Smooth muscle cell (in vitro differentiated cells): ENCODE measurements around the gene RASGRF2. TPM values are rescaled to one million over a fixed set of nuclear protein-coding genes. Genes with fewer than 3 reads are reported as not detected.

Source experiments
- DNase-seq: peaks from one replicate; lab custom pipeline; 2025; ENCODE audit not compliant: unreplicated experiment; lab: John Stamatoyannopoulos, UW
- H2AFZ ChIP-seq: fragments of 200-600 bp; sonication (generic); 2 replicates; pipeline ENCODE4 v1.6.0; 2016; ENCODE audit warnings: antibody characterized with exemption, low read depth, mild to moderate bottlenecking
- H3F3A ChIP-seq: fragments of 200-600 bp; sonication (generic); 2 replicates; pipeline ENCODE4 v1.6.0; 2017; ENCODE audit warnings: antibody characterized with exemption, low read depth
- H3K27ac ChIP-seq: fragments of 200-600 bp; sonication (generic); 2 replicates; pipeline ENCODE4 v1.5.1; 2016; ENCODE audit warnings: low read depth, mild to moderate bottlenecking
- H3K27me3 ChIP-seq: fragments of 200-600 bp; sonication (generic); 2 replicates; pipeline ENCODE4 v1.6.1; 2016; ENCODE audit warnings: low read depth, mild to moderate bottlenecking
- H3K36me3 ChIP-seq: fragments of 200-600 bp; sonication (generic); 2 replicates; pipeline ENCODE4 v1.5.1; 2016; ENCODE audit warnings: low read depth
- H3K4me1 ChIP-seq: fragments of 200-600 bp; sonication (generic); 2 replicates; pipeline ENCODE4 v1.5.1; 2016; ENCODE audit warnings: low read depth
- H3K4me2 ChIP-seq: fragments of 200-600 bp; sonication (generic); 2 replicates; pipeline ENCODE4 v1.6.0; 2016; ENCODE audit warnings: mild to moderate bottlenecking
- H3K4me3 ChIP-seq: fragments of 200-600 bp; sonication (generic); 2 replicates; pipeline ENCODE4 v1.5.1; 2016; ENCODE audit warnings: mild to moderate bottlenecking
- H3K79me2 ChIP-seq: fragments of 200-600 bp; sonication (generic); 2 replicates; pipeline ENCODE4 v1.6.0; 2016; ENCODE audit warnings: low read depth, mild to moderate bottlenecking
- H3K9ac ChIP-seq: fragments of 200-600 bp; sonication (generic); 2 replicates; pipeline ENCODE4 v1.6.0; 2016; ENCODE audit warnings: low read depth
- H3K9me3 ChIP-seq: fragments of 200-600 bp; sonication (generic); replicated peaks from 2 replicates; pipeline ENCODE4 v1.5.1; 2016; ENCODE audit warnings: low read depth
- H4K20me1 ChIP-seq: fragments of 200-600 bp; sonication (generic); 2 replicates; pipeline ENCODE4 v1.6.0; 2016; ENCODE audit warnings: low read depth
- WGBS: methylation state at CpG from one replicate; pipeline ENCODE4 v1.1.7; 2016; ENCODE audit warnings: low lambda C conversion rate; 5-methylcytosine and 5-hydroxymethylcytosine counted together
- polyA plus RNA-seq: library from polyadenylated mRNA; unstranded; fragments of >200 nt; fragmentation: Nextera tagmentation; extraction: Ambion mirVana; gene quantifications from 2 replicates; pipeline ENCODE4 v1.2.1, GENCODE V29; 2016
- total RNA-seq: library from RNA; depleted of rRNA; stranded (reverse); fragments of >200 nt; gene quantifications from 2 replicates; pipeline ENCODE4 v1.2.3, GENCODE V29; 2014
- TF ChIP-seq, protein P1 (sequence below): fragments of 200-600 bp; sonication (generic); IDR thresholded peaks from 2 replicates; pipeline ENCODE4 v1.5.1; 2017; ENCODE audit warnings: borderline replicate concordance, mild to moderate bottlenecking, antibody characterized with exemption; ENCODE audit not compliant: insufficient read depth, poor library complexity, severe bottlenecking

Gene RASGRF2
- total and polyA plus RNA-seq, 2 experiments from 2014 or later = 11.1 to 24.7 TPM

DNA sequence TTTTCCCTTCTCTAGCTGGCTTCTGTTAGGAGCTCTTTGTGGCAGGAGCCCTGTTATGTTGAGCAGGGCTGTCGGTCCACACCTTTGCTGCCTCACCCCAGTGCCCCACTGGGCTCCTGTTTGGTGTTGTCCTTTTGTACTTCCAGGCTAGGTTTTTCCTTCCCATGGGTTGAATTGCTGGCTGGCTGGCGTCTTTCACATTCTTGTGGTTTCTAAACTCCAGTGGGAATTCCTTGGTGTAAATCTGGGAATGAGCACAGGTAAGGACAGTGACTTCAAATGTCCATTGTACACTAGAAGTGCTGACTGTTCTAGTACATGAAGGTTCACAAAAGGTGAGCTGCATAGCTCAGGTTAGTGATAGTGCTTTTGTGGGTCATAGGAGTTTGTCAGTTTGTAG, 30.4 kb downstream of the RASGRF2 start:
- Histone ChIP-seq H3F3A (no peaks in the 10 kb centered on the region), H3K79me2 (peaks cover 34% of the 10 kb centered on the region), H2AFZ (no peak overlapping the region), H3K36me3 (no peaks in the 10 kb centered on the region), H3K4me2 (peak overlapping the region; percentile 3), H3K9ac (no peak overlapping the region), H3K9me3 (no peaks in the 10 kb centered on the region), H4K20me1 (no peaks in the 10 kb centered on the region), H3K4me1 (peaks cover 3% of the 10 kb centered on the region), H3K4me3 (no peak overlapping the region), H3K27me3 (no peaks in the 10 kb centered on the region), H3K27ac (peak overlapping the region; percentile 45)
- no peak for DNase-seq
- TF ChIP-seq, protein P1, sequence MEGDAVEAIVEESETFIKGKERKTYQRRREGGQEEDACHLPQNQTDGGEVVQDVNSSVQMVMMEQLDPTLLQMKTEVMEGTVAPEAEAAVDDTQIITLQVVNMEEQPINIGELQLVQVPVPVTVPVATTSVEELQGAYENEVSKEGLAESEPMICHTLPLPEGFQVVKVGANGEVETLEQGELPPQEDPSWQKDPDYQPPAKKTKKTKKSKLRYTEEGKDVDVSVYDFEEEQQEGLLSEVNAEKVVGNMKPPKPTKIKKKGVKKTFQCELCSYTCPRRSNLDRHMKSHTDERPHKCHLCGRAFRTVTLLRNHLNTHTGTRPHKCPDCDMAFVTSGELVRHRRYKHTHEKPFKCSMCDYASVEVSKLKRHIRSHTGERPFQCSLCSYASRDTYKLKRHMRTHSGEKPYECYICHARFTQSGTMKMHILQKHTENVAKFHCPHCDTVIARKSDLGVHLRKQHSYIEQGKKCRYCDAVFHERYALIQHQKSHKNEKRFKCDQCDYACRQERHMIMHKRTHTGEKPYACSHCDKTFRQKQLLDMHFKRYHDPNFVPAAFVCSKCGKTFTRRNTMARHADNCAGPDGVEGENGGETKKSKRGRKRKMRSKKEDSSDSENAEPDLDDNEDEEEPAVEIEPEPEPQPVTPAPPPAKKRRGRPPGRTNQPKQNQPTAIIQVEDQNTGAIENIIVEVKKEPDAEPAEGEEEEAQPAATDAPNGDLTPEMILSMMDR = no peak
- 39% methylated on average over 2 of the region's 2 CpGs for WGBS

DNA sequence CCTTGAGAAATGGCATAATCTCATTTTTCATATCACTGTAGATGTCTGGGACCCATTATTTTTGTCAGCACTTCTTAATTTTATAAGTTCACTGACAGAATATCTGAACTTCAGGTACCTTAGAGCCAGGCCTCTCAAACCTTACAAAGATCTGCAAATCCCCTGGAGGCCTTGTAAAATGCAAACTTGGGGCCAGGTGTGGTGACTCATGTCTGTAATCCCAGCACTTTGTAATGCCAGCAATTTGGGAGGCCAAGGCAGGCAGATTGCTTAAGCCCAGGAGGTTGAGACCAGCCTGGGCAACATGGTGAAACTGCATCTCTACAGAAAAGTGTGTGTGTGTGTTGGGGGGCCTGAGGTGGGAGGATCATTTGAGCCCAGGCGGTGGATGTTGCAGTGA, 30.8 kb downstream of the RASGRF2 start:
- H3K36me3 ChIP-seq = no peaks in the 10 kb centered on the region
- no peaks in the 10 kb centered on the region for H3K27me3 ChIP-seq
- DNase-seq = no peak
- no peak overlapping the region for H3K4me3 ChIP-seq
- H4K20me1 ChIP-seq = no peaks in the 10 kb centered on the region
- peaks cover 3% of the 10 kb centered on the region for H3K4me1 ChIP-seq
- 28% methylated on average over 1 of the region's 1 CpG for WGBS
- H3K79me2 ChIP-seq = peaks cover 30% of the 10 kb centered on the region
- peak overlapping the region; percentile 3 for H3K4me2 ChIP-seq
- H3K9ac ChIP-seq = no peak overlapping the region
- H3K9me3 ChIP-seq = no peaks in the 10 kb centered on the region
- TF ChIP-seq, protein P1 = no peak
- H3F3A ChIP-seq = no peaks in the 10 kb centered on the region
- H3K27ac ChIP-seq = peak overlapping the region; percentile 45
- no peak overlapping the region for H2AFZ ChIP-seq

DNA sequence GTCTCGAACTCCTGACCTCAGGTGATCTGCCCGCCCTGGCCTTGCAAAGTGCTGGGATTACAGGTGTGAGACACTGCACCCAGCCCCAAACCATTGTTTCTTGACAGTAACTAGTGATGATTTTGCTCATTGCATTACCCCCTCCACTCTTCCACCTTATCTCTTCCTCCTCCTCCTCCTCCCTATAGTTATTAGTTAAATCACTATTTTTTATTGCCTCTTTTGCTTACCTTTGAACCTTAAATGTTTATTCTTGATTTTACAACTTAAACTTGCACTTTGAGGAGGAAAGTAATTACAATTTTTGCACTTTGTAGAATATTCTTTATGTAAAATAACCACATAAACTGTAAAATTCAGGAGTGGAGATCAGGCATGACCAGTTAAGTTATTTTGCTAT, 35.7 kb downstream of the RASGRF2 start:
- Histone ChIP-seq H3K9ac (no peak overlapping the region), H3F3A (no peaks in the 10 kb centered on the region), H3K4me2 (no peak overlapping the region), H3K79me2 (peaks cover 29% of the 10 kb centered on the region), H4K20me1 (no peaks in the 10 kb centered on the region), H3K27me3 (no peaks in the 10 kb centered on the region), H3K27ac (no peak overlapping the region), H2AFZ (no peak overlapping the region), H3K4me1 (no peaks in the 10 kb centered on the region), H3K36me3 (no peaks in the 10 kb centered on the region), H3K9me3 (no peaks in the 10 kb centered on the region), H3K4me3 (no peak overlapping the region)
- 96% methylated on average over 2 of the region's 2 CpGs for WGBS
- TF ChIP-seq, protein P1 = no peak
- DNase-seq = no peak

DNA sequence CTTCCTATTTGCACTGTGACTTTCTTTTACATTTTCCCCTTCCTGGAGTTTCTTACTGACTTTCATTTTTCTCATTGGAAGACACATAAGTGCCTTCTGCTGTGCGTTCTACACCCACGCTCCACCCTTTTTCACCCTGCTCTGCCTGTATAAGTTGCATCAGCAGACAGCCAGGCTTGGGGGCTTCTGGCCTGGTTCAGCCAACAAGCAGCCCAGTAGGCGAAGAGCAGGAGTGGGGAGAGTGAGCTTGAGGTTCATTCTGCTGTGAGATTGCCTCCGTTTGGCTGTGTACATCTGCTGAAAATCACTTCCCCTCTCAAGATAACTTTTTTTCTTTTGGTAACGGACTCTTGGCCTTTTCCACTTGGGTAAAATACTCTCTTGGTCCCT, 38.4 kb downstream of the RASGRF2 start:
- H3K36me3 ChIP-seq = no peaks in the 10 kb centered on the region
- H3K27ac ChIP-seq = no peak overlapping the region
- no peak overlapping the region for H3K9ac ChIP-seq
- DNase-seq = no peak
- no peak overlapping the region for H3K4me3 ChIP-seq
- TF ChIP-seq, protein P1 = no peak
- peaks cover 6% of the 10 kb centered on the region for H4K20me1 ChIP-seq
- no peaks in the 10 kb centered on the region for H3K9me3 ChIP-seq
- H3K4me2 ChIP-seq = no peak overlapping the region
- no peak overlapping the region for H2AFZ ChIP-seq
- H3K27me3 ChIP-seq = no peaks in the 10 kb centered on the region
- H3K79me2 ChIP-seq = peaks cover 40% of the 10 kb centered on the region
- WGBS = 79% methylated on average over 5 of the region's 5 CpGs
- no peaks in the 10 kb centered on the region for H3F3A ChIP-seq
- no peaks in the 10 kb centered on the region for H3K4me1 ChIP-seq
